Nephron (organoid): ENCODE results near the gene RNF111.

Source experiments
- H3K27ac Mint-ChIP-seq, 3 experiments: 2 replicates each; pipeline ENCODE4 v1.8.0; 2020; ENCODE audit warnings: mixed read lengths in 3 of 3, mild to moderate bottlenecking in 2 of 3, moderate library complexity in 1 of 3
- H3K27me3 Mint-ChIP-seq: 2 replicates; pipeline ENCODE4 v1.8.0; 2021; ENCODE audit warnings: low read depth, mild to moderate bottlenecking, moderate library complexity, mixed read lengths
- H3K36me3 Mint-ChIP-seq: 2 replicates; pipeline ENCODE4 v1.8.0; 2020; ENCODE audit warnings: low read depth, mixed read lengths
- H3K4me1 Mint-ChIP-seq: 2 replicates; pipeline ENCODE4 v1.8.0; 2020; ENCODE audit warnings: mixed read lengths
- H3K4me3 Mint-ChIP-seq, 3 experiments: 2 replicates each; pipeline ENCODE4 v1.8.0; 2020; ENCODE audit warnings: mild to moderate bottlenecking in 3 of 3, mixed read lengths in 3 of 3, moderate library complexity in 2 of 3
- H3K9me3 Mint-ChIP-seq: 2 replicates; pipeline ENCODE4 v1.8.0; 2020; ENCODE audit warnings: mixed read lengths
- CTCF ChIP-seq, 3 experiments: fragments of 200-600 bp; sonication (generic); IDR thresholded peaks; one replicate each; pipeline ENCODE4 v1.5.0; 2021; ENCODE audit warnings: antibody characterized with exemption in 3 of 3; ENCODE audit not compliant: unreplicated experiment in 3 of 3

The RNF111 gene

GRCh38 chr15:59017449-59017848 lies 30.0 kb downstream of the RNF111 start:
- H3K4me3 Mint-ChIP-seq: no peak overlapping the region
- TF ChIP-seq CTCF (IDR thresholded peaks at IDR 0.05; ENCODE audit: unreplicated experiment in 3 of 3): no peak
- H3K4me1 Mint-ChIP-seq: peaks cover 11% of the 10 kb centered on the region
- H3K27ac Mint-ChIP-seq: no peak overlapping the region
- H3K27me3 Mint-ChIP-seq: no peaks in the 10 kb centered on the region
- peaks cover 4% of the 10 kb centered on the region for H3K9me3 Mint-ChIP-seq
- peaks cover 41% of the 10 kb centered on the region for H3K36me3 Mint-ChIP-seq

- Mint-ChIP-seq H3K27ac (no peak overlapping the region), H3K9me3 (peaks cover 4% of the 10 kb centered on the region), H3K4me3 (no peak overlapping the region), H3K4me1 (peaks cover 5% of the 10 kb centered on the region), H3K27me3 (no peaks in the 10 kb centered on the region), H3K36me3 (peaks cover 49% of the 10 kb centered on the region)
- no peak for TF ChIP-seq CTCF (IDR thresholded peaks at IDR 0.05; ENCODE audit: unreplicated experiment in 3 of 3)
Measured at GRCh38 chr15:59018833-59019232, 31.4 kb downstream of the RNF111 start.

- Mint-ChIP-seq H3K27me3 (no peaks in the 10 kb centered on the region), H3K4me3 (no peak overlapping the region), H3K4me1 (no peaks in the 10 kb centered on the region), H3K27ac (no peak overlapping the region), H3K9me3 (peaks cover 4% of the 10 kb centered on the region), H3K36me3 (peaks cover 50% of the 10 kb centered on the region)
- TF ChIP-seq CTCF (IDR thresholded peaks at IDR 0.05; ENCODE audit: unreplicated experiment in 3 of 3): no peak
Measured at GRCh38 chr15:59020322-59020721, 32.9 kb downstream of the RNF111 start.

- Mint-ChIP-seq H3K27me3 (no peaks in the 10 kb centered on the region), H3K27ac (no peak overlapping the region), H3K4me3 (no peak overlapping the region), H3K36me3 (peaks cover 43% of the 10 kb centered on the region), H3K4me1 (no peaks in the 10 kb centered on the region), H3K9me3 (no peaks in the 10 kb centered on the region)
- TF ChIP-seq CTCF (IDR thresholded peaks at IDR 0.05; ENCODE audit: unreplicated experiment in 3 of 3): no peak
Measured at GRCh38 chr15:59022188-59022587, 34.7 kb downstream of the RNF111 start.

GRCh38 chr15:59026207-59026606 lies 38.7 kb downstream of the RNF111 start:
- no peaks in the 10 kb centered on the region for H3K4me1 Mint-ChIP-seq
- TF ChIP-seq CTCF (IDR thresholded peaks at IDR 0.05; ENCODE audit: unreplicated experiment in 3 of 3): no peak
- H3K9me3 Mint-ChIP-seq: no peaks in the 10 kb centered on the region

GRCh38 chr15:59028387-59028955 lies 41.0 kb downstream of the RNF111 start:
- no peaks in the 10 kb centered on the region for H3K4me1 Mint-ChIP-seq
- H3K27ac Mint-ChIP-seq: no peak overlapping the region
- H3K36me3 Mint-ChIP-seq: peaks cover 49% of the 10 kb centered on the region
- no peaks in the 10 kb centered on the region for H3K9me3 Mint-ChIP-seq
- TF ChIP-seq CTCF (IDR thresholded peaks at IDR 0.05; ENCODE audit: unreplicated experiment in 3 of 3): no peak
- H3K4me3 Mint-ChIP-seq: no peak overlapping the region
- no peaks in the 10 kb centered on the region for H3K27me3 Mint-ChIP-seq

More at GRCh38 chr15:59026207-59026606, 38.7 kb downstream of the RNF111 start:
- no peak overlapping the region for H3K27ac Mint-ChIP-seq
- H3K4me3 Mint-ChIP-seq: no peak overlapping the region
- H3K27me3 Mint-ChIP-seq: no peaks in the 10 kb centered on the region
- peaks cover 44% of the 10 kb centered on the region for H3K36me3 Mint-ChIP-seq
